Measurements from ENCODE around the gene FXYD3. TPM values are rescaled to one million over a fixed set of nuclear protein-coding genes. Genes with fewer than 3 reads are reported as not detected.
A peak's percentile ranks its signal among the peaks of the same experiment; 100 is the strongest.

FXYD3 gene
- total RNA-seq, 1 donor from 2014 or later = 145 TPM

DNA sequence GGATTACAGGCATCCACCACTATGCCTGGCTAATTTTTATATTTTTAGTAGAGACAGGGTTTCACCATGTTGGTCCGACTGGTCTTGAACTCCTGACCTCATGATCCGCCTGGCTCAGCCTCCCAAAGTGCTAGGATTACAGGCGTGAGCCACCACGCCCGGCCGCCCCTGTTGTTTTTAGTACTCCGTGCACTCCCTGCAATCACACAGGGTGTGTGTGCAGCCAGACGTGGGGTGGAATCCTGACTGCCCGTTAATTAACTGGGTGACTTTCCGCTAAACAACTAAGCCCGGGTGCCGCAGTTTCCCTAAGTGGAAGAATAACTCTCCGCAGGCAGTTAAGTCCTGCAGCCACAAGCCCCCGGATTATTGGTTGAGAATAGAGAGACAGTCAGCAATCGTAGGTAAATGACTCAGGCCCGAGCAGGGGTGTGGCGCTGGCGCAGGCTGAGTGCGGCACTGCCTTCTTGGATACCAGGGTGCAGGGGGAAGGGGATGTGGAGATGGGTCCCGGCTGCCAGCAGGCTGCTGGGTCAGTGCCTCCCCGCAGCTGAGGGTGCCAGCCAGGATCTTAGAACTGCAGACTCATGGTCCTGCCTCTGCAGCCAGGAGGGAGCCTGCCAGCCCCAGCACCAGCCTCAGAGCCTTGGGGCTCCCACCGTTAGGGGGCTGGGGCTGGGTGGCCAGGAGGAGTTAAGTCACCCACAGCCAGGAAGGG is 6.1 kb upstream of the FXYD3 start:
- intact Hi-C loops (cut with DNase I) = no loop called here
- no peak overlapping the region for H3K4me3 ChIP-seq
- no peaks in the 10 kb centered on the region for H3K9me3 ChIP-seq
- H3K4me1 ChIP-seq = peaks cover 5% of the 10 kb centered on the region
- no peaks in the 10 kb centered on the region for H3K27me3 ChIP-seq
- H3K27ac ChIP-seq = no peak overlapping the region
- no peak for ATAC-seq
- TF ChIP-seq CTCF (IDR thresholded peaks at IDR 0.05) = no peak
- DNase-seq = no peak
- H3K36me3 ChIP-seq = no peaks in the 10 kb centered on the region

DNA sequence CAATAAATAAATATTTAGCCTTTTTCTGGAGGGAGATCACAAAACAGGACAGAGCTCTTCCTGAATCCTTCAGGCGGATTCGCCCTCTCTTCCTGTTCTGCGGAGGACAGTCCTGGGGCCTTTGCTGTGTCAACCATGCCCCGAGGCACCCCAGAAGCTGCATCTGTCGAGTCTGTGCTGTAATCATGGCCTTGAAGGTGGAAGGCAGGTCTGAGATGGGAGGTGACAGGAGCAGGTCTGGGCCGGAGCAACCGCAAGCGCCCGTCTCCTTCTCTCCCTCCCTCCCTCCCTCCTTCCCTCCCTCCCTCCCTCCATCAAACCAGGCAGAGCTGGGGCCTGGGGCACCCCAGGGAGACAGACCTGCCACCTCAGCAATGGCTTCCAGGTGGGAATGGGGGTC is 4.6 kb upstream of the FXYD3 start:
- no peak overlapping the region for H3K27ac ChIP-seq

GRCh38 chr19:35112995-35113688 is 2.5 kb upstream of the FXYD3 start:
- no peak overlapping the region for H3K27ac ChIP-seq
- H3K4me1 ChIP-seq = peaks cover 11% of the 10 kb centered on the region
- ATAC-seq = no peak
- no peak overlapping the region for H3K4me3 ChIP-seq
- no peaks in the 10 kb centered on the region for H3K9me3 ChIP-seq
- DNase-seq = no peak
- intact Hi-C loops (cut with DNase I) = no loop called here
- no peaks in the 10 kb centered on the region for H3K36me3 ChIP-seq
- no peak for TF ChIP-seq CTCF (IDR thresholded peaks at IDR 0.05)
- H3K27me3 ChIP-seq = no peaks in the 10 kb centered on the region

More for the DNA sequence above, 4.6 kb upstream of the FXYD3 start:
- intact Hi-C loops (cut with DNase I) = no loop called here
- ATAC-seq = no peak
- TF ChIP-seq CTCF (IDR thresholded peaks at IDR 0.05) = no peak
- Histone ChIP-seq H3K4me3 (no peak overlapping the region), H3K36me3 (no peaks in the 10 kb centered on the region), H3K9me3 (no peaks in the 10 kb centered on the region), H3K27me3 (no peaks in the 10 kb centered on the region), H3K4me1 (peaks cover 11% of the 10 kb centered on the region)
- DNase-seq = no peak

DNA sequence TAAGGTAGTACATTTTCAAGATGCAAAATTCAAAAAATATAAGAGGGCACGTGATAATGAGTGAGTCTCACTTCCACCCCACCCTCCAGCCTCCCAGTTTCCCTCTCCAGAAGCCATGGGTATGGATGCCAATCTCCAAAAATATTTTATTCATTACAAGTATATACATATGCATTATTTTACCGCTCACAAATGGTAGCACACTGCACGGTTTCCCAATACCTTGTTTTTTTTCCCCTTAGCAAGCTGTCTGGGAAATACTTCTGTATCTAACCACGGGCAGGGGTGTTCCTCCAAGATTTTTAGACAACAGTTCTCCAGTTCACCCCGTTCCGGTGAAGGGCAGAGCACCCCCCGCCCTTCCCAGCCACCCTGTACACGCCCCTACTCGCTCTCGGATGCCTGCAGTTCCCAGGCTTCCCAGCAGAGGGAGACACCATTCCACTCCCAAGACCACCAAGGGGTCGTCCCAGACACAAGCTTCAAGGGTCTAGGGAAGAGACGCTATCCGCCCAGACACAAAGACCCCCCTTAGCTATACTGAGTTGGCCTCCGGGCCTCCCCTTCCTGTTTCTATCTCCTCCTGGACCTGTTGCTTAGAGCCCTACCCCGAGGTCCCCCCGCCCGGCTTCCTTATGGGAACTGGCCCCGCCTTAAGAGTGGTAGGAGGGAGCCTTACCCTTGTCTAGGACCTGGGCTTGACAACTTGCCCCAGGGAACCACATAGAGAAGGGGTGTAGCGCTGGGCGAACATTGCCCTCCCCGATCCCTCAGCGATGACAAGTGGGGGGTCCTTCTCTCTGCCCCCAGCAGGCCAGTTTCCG is 1.1 kb upstream of the FXYD3 start:
- Histone ChIP-seq H3K4me1 (peaks cover 14% of the 10 kb centered on the region), H3K27ac (peak overlapping the region; percentile 71), H3K27me3 (no peaks in the 10 kb centered on the region), H3K9me3 (no peaks in the 10 kb centered on the region), H3K36me3 (no peaks in the 10 kb centered on the region), H3K4me3 (peak overlapping the region; percentile 44)
- ATAC-seq (peak; percentile 77), DNase-seq (peak; percentile 84)
- intact Hi-C loops (cut with DNase I) = no loop called here
- TF ChIP-seq CTCF (IDR thresholded peaks at IDR 0.05) = peak; percentile 98

GRCh38 chr19:35116072-35116801 is 614 bp downstream of the FXYD3 start:
- DNase-seq = no peak

More at GRCh38 chr19:35116072-35116801, 614 bp downstream of the FXYD3 start:
- peak overlapping the region; percentile 71 for H3K27ac ChIP-seq
- TF ChIP-seq CTCF (IDR thresholded peaks at IDR 0.05) = no peak
- no peaks in the 10 kb centered on the region for H3K27me3 ChIP-seq
- H3K9me3 ChIP-seq = no peaks in the 10 kb centered on the region
- intact Hi-C loops (cut with DNase I) = no loop called here
- H3K4me3 ChIP-seq = peak overlapping the region; percentile 44
- peaks cover 27% of the 10 kb centered on the region for H3K4me1 ChIP-seq
- ATAC-seq = peak; percentile 42
- no peaks in the 10 kb centered on the region for H3K36me3 ChIP-seq

Measured in upper lobe of right lung (tissue), 1 donor.